K562 (cell line): Measurements from ENCODE around the gene PHTF1. TPM values are rescaled to one million over a fixed set of nuclear protein-coding genes. Genes with fewer than 3 reads are reported as not detected.

Source experiments
- ERF ChIP-seq: fragments of 450-650 bp; formaldehyde crosslinking; IDR thresholded peaks from 2 replicates; pipeline ENCODE4 v1.4.0; 2020; ENCODE audit warnings: mild to moderate bottlenecking, mixed read lengths
- HDGF ChIP-seq: fragments of 450-650 bp; IDR thresholded peaks from 2 replicates; pipeline ENCODE4 v1.6.1; 2016
- MCM5 ChIP-seq: fragments of 450-650 bp; IDR thresholded peaks from 2 replicates; pipeline ENCODE4 v1.6.1; 2016; ENCODE audit warnings: low read depth
- MIER1 ChIP-seq: fragments of 450-650 bp; IDR thresholded peaks from 2 replicates; pipeline ENCODE4 v1.6.1; 2016; ENCODE audit warnings: antibody characterized with exemption, mild to moderate bottlenecking, low read depth
- RBM25 ChIP-seq: fragments of 200-400 bp; formaldehyde crosslinking; IDR thresholded peaks from 2 replicates; pipeline ENCODE4 v1.6.1; 2018; ENCODE audit warnings: low read length, low read depth, moderate library complexity; ENCODE audit not compliant: severe bottlenecking
- SMAD4 ChIP-seq: fragments of 250-450 bp; sonication (Bioruptor Pico); conservative IDR thresholded peaks from 2 replicates; pipeline ENCODE4 v1.8.0; 2021; ENCODE audit warnings: inconsistent platforms, mild to moderate bottlenecking, moderate library complexity
- SREBF1 ChIP-seq: fragments of 150-350 bp; IDR thresholded peaks from 2 replicates; pipeline ENCODE4 v1.6.1; 2014; ENCODE audit warnings: antibody characterized with exemption, low read depth, low read length, borderline replicate concordance
- ZBTB7A ChIP-seq: IDR thresholded peaks from 2 replicates; pipeline ENCODE4 v1.6.1; 2011; ENCODE audit warnings: low read depth, mild to moderate bottlenecking, low read length, moderate library complexity, borderline replicate concordance; ENCODE audit not compliant: control insufficient read depth
- ZNF232 ChIP-seq: sonication (generic); formaldehyde crosslinking; IDR thresholded peaks from 2 replicates; pipeline ENCODE4 v1.8.0; 2022; ENCODE audit warnings: mild to moderate bottlenecking, missing genetic modification reagents
- ZNF274 ChIP-seq: IDR thresholded peaks from 2 replicates; pipeline ENCODE4 v1.6.1; 2011; ENCODE audit warnings: low read depth, mild to moderate bottlenecking, low read length, moderate library complexity, borderline replicate concordance
- ZNF316 ChIP-seq: fragments of 450-650 bp; IDR thresholded peaks from 2 replicates; pipeline ENCODE4 v1.6.1; 2016
- polyA plus RNA-seq, 8 experiments: library from polyadenylated mRNA; depleted of rRNA in 4 of 8; stranded (reverse) in 5 of 8; unstranded in 3 of 8; fragments of >200 nt; fragmentation: Nextera tagmentation in 2 of 8; fragmentation: Illumina TruSeq in 1 of 8; extraction: Ambion mirVana in 2 of 8; extraction: Trizol in 1 of 8; gene quantifications; 2 replicates each; pipeline versions ENCODE4 v1.2.1 to v1.2.3, GENCODE V29; 2011 to 2014; ENCODE audit warnings: inconsistent platforms in 1 of 8, missing spikeins in 1 of 8
- total RNA-seq, 7 experiments: library from RNA; depleted of rRNA in 6 of 7; stranded (reverse); fragments of >200 nt in 6 of 7; fragmentation: Illumina TruSeq in 2 of 7; extraction: Trizol in 2 of 7; gene quantifications; 2 replicates each; pipeline versions ENCODE4 v1.2.1 to v1.2.3, GENCODE V29; 2011 to 2021; ENCODE audit warnings: low replicate concordance in 1 of 7
- TF ChIP-seq, protein P1 (sequence below): conservative IDR thresholded peaks from 2 replicates; pipeline ENCODE4 v1.6.1; 2011; ENCODE audit warnings: low read depth, mild to moderate bottlenecking, low read length; ENCODE audit not compliant: control insufficient read depth
- TF ChIP-seq, protein P2 (sequence below): sonication (generic); formaldehyde crosslinking; IDR thresholded peaks from 2 replicates; pipeline ENCODE4 v1.8.0; 2023; ENCODE audit warnings: mild to moderate bottlenecking, missing genetic modification reagents
- TF ChIP-seq, protein P3 (sequence below): fragments of 250-450 bp; sonication (Bioruptor Pico); IDR thresholded peaks from 2 replicates; pipeline ENCODE4 v1.5.0; 2021
- TF ChIP-seq, protein P4 (sequence below): fragments of 250-450 bp; sonication (Bioruptor Pico); IDR thresholded peaks from 2 replicates; pipeline ENCODE4 v1.5.0; 2020; ENCODE audit warnings: mild to moderate bottlenecking
- TF ChIP-seq, protein P5 (sequence below): sonication (generic); formaldehyde crosslinking; IDR thresholded peaks from 2 replicates; pipeline ENCODE4 v1.8.1; 2023; ENCODE audit warnings: mild to moderate bottlenecking, missing genetic modification reagents

Gene PHTF1
- total and polyA plus RNA-seq, 9 of the 15 experiments (the other 6 are each of a cell fraction or from before 2014, with no cell fraction given), result 8.4 to 36.2 (median 23.0) TPM

DNA sequence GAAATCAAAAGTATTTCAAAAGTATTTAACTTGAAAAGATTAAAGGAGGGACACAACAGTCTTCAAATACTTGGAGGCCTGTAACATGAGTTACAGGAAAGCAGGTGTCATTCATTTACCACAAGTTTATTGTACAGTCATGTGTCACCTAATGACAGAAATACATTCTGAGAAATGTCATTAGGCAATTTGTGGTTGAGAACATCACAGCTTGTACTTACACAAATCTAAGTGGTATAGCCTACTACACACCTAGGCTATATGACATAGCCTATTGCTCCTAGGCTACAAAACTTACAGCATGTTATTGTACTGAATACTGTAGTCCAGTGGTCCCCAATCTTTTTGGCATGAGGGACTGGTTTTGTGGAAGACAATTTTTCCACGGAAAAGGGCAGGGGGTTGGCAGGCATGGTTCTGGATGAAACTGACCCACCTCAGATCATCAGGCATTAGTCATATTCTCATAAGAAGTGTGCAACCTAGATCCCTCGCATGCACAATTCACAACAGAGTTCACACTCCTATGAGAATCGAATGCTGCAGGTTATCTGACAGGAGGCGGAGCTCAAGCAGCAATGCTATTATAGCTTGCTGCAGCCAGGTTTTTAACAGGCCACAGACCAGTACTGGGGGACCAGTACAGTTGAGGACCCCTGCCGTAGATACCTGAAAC is 25.0 kb upstream of the PHTF1 start (continued):
- TF ChIP-seq, protein P1, sequence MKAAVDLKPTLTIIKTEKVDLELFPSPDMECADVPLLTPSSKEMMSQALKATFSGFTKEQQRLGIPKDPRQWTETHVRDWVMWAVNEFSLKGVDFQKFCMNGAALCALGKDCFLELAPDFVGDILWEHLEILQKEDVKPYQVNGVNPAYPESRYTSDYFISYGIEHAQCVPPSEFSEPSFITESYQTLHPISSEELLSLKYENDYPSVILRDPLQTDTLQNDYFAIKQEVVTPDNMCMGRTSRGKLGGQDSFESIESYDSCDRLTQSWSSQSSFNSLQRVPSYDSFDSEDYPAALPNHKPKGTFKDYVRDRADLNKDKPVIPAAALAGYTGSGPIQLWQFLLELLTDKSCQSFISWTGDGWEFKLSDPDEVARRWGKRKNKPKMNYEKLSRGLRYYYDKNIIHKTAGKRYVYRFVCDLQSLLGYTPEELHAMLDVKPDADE, result no peak
- 0 out of 2 replicates have a peak, but pooled peaks have one; percentile 11 for TF ChIP-seq ZNF316
- TF ChIP-seq, protein P2, sequence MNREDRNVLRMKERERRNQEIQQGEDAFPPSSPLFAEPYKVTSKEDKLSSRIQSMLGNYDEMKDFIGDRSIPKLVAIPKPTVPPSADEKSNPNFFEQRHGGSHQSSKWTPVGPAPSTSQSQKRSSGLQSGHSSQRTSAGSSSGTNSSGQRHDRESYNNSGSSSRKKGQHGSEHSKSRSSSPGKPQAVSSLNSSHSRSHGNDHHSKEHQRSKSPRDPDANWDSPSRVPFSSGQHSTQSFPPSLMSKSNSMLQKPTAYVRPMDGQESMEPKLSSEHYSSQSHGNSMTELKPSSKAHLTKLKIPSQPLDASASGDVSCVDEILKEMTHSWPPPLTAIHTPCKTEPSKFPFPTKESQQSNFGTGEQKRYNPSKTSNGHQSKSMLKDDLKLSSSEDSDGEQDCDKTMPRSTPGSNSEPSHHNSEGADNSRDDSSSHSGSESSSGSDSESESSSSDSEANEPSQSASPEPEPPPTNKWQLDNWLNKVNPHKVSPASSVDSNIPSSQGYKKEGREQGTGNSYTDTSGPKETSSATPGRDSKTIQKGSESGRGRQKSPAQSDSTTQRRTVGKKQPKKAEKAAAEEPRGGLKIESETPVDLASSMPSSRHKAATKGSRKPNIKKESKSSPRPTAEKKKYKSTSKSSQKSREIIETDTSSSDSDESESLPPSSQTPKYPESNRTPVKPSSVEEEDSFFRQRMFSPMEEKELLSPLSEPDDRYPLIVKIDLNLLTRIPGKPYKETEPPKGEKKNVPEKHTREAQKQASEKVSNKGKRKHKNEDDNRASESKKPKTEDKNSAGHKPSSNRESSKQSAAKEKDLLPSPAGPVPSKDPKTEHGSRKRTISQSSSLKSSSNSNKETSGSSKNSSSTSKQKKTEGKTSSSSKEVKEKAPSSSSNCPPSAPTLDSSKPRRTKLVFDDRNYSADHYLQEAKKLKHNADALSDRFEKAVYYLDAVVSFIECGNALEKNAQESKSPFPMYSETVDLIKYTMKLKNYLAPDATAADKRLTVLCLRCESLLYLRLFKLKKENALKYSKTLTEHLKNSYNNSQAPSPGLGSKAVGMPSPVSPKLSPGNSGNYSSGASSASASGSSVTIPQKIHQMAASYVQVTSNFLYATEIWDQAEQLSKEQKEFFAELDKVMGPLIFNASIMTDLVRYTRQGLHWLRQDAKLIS (CRISPR knock-in tag), result 0 out of 2 replicates have a peak, but pooled peaks have one; percentile 32
- TF ChIP-seq, protein P3, sequence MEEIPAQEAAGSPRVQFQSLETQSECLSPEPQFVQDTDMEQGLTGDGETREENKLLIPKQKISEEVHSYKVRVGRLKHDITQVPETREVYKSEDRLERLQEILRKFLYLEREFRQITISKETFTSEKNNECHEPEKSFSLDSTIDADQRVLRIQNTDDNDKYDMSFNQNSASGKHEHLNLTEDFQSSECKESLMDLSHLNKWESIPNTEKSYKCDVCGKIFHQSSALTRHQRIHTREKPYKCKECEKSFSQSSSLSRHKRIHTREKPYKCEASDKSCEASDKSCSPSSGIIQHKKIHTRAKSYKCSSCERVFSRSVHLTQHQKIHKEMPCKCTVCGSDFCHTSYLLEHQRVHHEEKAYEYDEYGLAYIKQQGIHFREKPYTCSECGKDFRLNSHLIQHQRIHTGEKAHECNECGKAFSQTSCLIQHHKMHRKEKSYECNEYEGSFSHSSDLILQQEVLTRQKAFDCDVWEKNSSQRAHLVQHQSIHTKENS (CRISPR knock-in tag), result no peak
- TF ChIP-seq, protein P4, sequence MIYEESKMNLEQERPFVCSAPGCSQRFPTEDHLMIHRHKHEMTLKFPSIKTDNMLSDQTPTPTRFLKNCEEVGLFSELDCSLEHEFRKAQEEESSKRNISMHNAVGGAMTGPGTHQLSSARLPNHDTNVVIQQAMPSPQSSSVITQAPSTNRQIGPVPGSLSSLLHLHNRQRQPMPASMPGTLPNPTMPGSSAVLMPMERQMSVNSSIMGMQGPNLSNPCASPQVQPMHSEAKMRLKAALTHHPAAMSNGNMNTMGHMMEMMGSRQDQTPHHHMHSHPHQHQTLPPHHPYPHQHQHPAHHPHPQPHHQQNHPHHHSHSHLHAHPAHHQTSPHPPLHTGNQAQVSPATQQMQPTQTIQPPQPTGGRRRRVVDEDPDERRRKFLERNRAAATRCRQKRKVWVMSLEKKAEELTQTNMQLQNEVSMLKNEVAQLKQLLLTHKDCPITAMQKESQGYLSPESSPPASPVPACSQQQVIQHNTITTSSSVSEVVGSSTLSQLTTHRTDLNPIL, result no peak
- TF ChIP-seq MIER1, result no peak
- TF ChIP-seq MCM5, result no peak
- TF ChIP-seq ZBTB7A, result no peak
- TF ChIP-seq ZNF232 (CRISPR knock-in tag), result no peak
- TF ChIP-seq, protein P5, sequence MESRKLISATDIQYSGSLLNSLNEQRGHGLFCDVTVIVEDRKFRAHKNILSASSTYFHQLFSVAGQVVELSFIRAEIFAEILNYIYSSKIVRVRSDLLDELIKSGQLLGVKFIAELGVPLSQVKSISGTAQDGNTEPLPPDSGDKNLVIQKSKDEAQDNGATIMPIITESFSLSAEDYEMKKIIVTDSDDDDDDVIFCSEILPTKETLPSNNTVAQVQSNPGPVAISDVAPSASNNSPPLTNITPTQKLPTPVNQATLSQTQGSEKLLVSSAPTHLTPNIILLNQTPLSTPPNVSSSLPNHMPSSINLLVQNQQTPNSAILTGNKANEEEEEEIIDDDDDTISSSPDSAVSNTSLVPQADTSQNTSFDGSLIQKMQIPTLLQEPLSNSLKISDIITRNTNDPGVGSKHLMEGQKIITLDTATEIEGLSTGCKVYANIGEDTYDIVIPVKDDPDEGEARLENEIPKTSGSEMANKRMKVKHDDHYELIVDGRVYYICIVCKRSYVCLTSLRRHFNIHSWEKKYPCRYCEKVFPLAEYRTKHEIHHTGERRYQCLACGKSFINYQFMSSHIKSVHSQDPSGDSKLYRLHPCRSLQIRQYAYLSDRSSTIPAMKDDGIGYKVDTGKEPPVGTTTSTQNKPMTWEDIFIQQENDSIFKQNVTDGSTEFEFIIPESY (CRISPR knock-in tag), result no peak
- no peak for TF ChIP-seq ZNF274
- TF ChIP-seq RBM25, result no peak
- no peak for TF ChIP-seq SMAD4 (CRISPR knock-in tag)
- TF ChIP-seq HDGF, result no peak
- TF ChIP-seq SREBF1, result no peak
- no peak for TF ChIP-seq ERF (CRISPR knock-in tag)
